A549 (cell line): Measurements from ENCODE around the gene RIMS4. TPM values are rescaled to one million over a fixed set of nuclear protein-coding genes. Genes with fewer than 3 reads are reported as not detected.

Source experiments
- ATAC-seq, 2 experiments: fragments of 200-7000 bp in 1 of 2; fragments of >200 bp in 1 of 2; cut with Nextera tagmentation in 1 of 2; cut with Tn5 transposase in 1 of 2; 3 replicates each; pipeline versions ENCODE4 v1.8.0 to v1.9.1; 2018 to 2020; ENCODE audit warnings: mild to moderate bottlenecking in 1 of 2, moderate library complexity in 1 of 2
- CTCF ChIA-PET: fragments of 300-600 bp; sonication (Branson Sonifier 250); formaldehyde crosslinking; extraction: SDS; loops from one replicate; lab custom pipeline; 2021; ENCODE audit warnings: antibody characterized with exemption, inconsistent platforms; lab: Yijun Ruan, JAX
- POLR2A ChIA-PET: fragments of 350-600 bp; formaldehyde crosslinking; extraction: SDS; loops from one replicate; lab custom pipeline; 2021; ENCODE audit warnings: antibody characterized with exemption, inconsistent platforms; lab: Yijun Ruan, JAX
- DNase-seq, 2 experiments: peaks; one replicate each; pipeline versions ENCODE4 v3.0.0 to v3.0.0-alpha.2; 2011 to 2016; ENCODE audit warnings: low read depth in 1 of 2, low spot score in 1 of 2
- FAIRE-seq: peaks from 2 replicates; lab custom pipeline; 2011; peaks lifted over from hg19 to GRCh38; lab: Jason Lieb, UNC
- H3K27ac ChIP-seq, 2 experiments: fragments of >200 bp; sonication (Bioruptor Twin); formaldehyde crosslinking; 3 replicates each; pipeline ENCODE4 v1.5.1; 2016 to 2017
- H3K4me1 ChIP-seq: fragments of >200 bp; sonication (Bioruptor Twin); formaldehyde crosslinking; 3 replicates; pipeline ENCODE4 v1.6.1; 2016
- H3K4me2 ChIP-seq: fragments of >200 bp; sonication (Bioruptor Twin); formaldehyde crosslinking; 3 replicates; pipeline ENCODE4 v1.6.1; 2016
- H3K4me3 ChIP-seq: fragments of >200 bp; sonication (Bioruptor Twin); formaldehyde crosslinking; 3 replicates; pipeline ENCODE4 v1.5.1; 2016
- H3K9me3 ChIP-seq: fragments of >200 bp; sonication (Bioruptor Twin); formaldehyde crosslinking; 3 replicates; pipeline ENCODE4 v1.6.1; 2016
- CBX2 ChIP-seq: fragments of 200-600 bp; sonication (generic); IDR thresholded peaks from 2 replicates; pipeline ENCODE4 v1.6.1; 2016; ENCODE audit warnings: low read depth, mild to moderate bottlenecking, borderline replicate concordance
- CBX8 ChIP-seq: fragments of 200-600 bp; sonication (generic); IDR thresholded peaks from 2 replicates; pipeline ENCODE4 v1.6.1; 2016
- EHMT2 ChIP-seq: fragments of 200-600 bp; sonication (generic); IDR thresholded peaks from 2 replicates; pipeline ENCODE4 v1.6.1; 2016; ENCODE audit warnings: antibody characterized with exemption, low read depth, mild to moderate bottlenecking, moderate library complexity
- EP300 ChIP-seq, 2 experiments: fragments of >200 bp; sonication (Bioruptor Twin); formaldehyde crosslinking; IDR thresholded peaks; 2 replicates in 1 of 2; 3 replicates in 1 of 2; pipeline ENCODE4 v1.6.1; 2016 to 2017
- FOSB ChIP-seq: fragments of 250-450 bp; sonication (Bioruptor Pico); IDR thresholded peaks from 2 replicates; pipeline ENCODE4 v1.5.0; 2020; ENCODE audit warnings: mild to moderate bottlenecking, moderate library complexity
- GATA3 ChIP-seq: IDR thresholded peaks from 2 replicates; pipeline ENCODE4 v1.6.1; 2012; ENCODE audit warnings: borderline replicate concordance
- HDAC2 ChIP-seq: fragments of 200-600 bp; sonication (generic); IDR thresholded peaks from 2 replicates; pipeline ENCODE4 v1.6.1; 2016
- HEYL ChIP-seq: fragments of 250-450 bp; sonication (Bioruptor Pico); IDR thresholded peaks from 2 replicates; pipeline ENCODE4 v1.8.0; 2021; ENCODE audit warnings: mild to moderate bottlenecking, moderate library complexity
- HOXB5 ChIP-seq: fragments of 250-450 bp; sonication (Bioruptor Pico); IDR thresholded peaks from 2 replicates; pipeline ENCODE4 v1.5.0; 2020; ENCODE audit warnings: mild to moderate bottlenecking, moderate library complexity
- JUN ChIP-seq, 2 experiments: fragments of >200 bp; sonication (Bioruptor Twin); formaldehyde crosslinking; IDR thresholded peaks; 2 replicates in 1 of 2; 3 replicates in 1 of 2; pipeline ENCODE4 v1.6.1; 2016 to 2017
- JUNB ChIP-seq: fragments of >200 bp; sonication (Bioruptor Twin); formaldehyde crosslinking; IDR thresholded peaks from 2 replicates; pipeline ENCODE4 v1.6.1; 2016
- MAFK ChIP-seq: fragments of 450-650 bp; IDR thresholded peaks from 2 replicates; pipeline ENCODE4 v1.6.1; 2014; ENCODE audit not compliant: partially characterized antibody
- NFE2L2 ChIP-seq: fragments of 150-350 bp; conservative IDR thresholded peaks from 2 replicates; pipeline ENCODE4 v1.6.1; 2014; ENCODE audit warnings: low read length
- NPAS2 ChIP-seq: fragments of 250-450 bp; sonication (Bioruptor Pico); IDR thresholded peaks from 2 replicates; pipeline ENCODE4 v1.8.0; 2022; ENCODE audit warnings: mild to moderate bottlenecking, moderate library complexity, borderline replicate concordance
- NR3C1 ChIP-seq: fragments of >200 bp; sonication (Bioruptor Twin); formaldehyde crosslinking; IDR thresholded peaks from 3 replicates; pipeline ENCODE4 v1.6.1; 2017
- POLR2A ChIP-seq: IDR thresholded peaks from 2 replicates; pipeline ENCODE4 v1.6.1; 2012; ENCODE audit warnings: mild to moderate bottlenecking, low read length
- POLR2AphosphoS2 ChIP-seq: conservative IDR thresholded peaks from 2 replicates; pipeline ENCODE4 v1.6.1; 2012; ENCODE audit warnings: low read length, improper control_type of control experiment, inconsistent platforms
- RCOR1 ChIP-seq: fragments of 150-350 bp; IDR thresholded peaks from 2 replicates; pipeline ENCODE4 v1.6.1; 2014; ENCODE audit warnings: antibody characterized with exemption, low read length, low read depth
- RFX5 ChIP-seq: fragments of 450-650 bp; IDR thresholded peaks from 2 replicates; pipeline ENCODE4 v1.7.1; 2014; ENCODE audit warnings: antibody characterized with exemption, mild to moderate bottlenecking, moderate library complexity
- TFCP2L1 ChIP-seq: fragments of 250-450 bp; sonication (Bioruptor Pico); IDR thresholded peaks from 2 replicates; pipeline ENCODE4 v1.5.0; 2021; ENCODE audit warnings: mild to moderate bottlenecking
- TP53 ChIP-seq: fragments of 250-450 bp; sonication (Bioruptor Pico); IDR thresholded peaks from 2 replicates; pipeline ENCODE4 v1.5.0; 2021; ENCODE audit warnings: mild to moderate bottlenecking, moderate library complexity
- ZNF302 ChIP-seq: fragments of 250-450 bp; sonication (Bioruptor Pico); IDR thresholded peaks from 2 replicates; pipeline ENCODE4 v1.9.0; 2021; ENCODE audit warnings: inconsistent platforms, mild to moderate bottlenecking, moderate library complexity
- WGBS: methylation state at CpG from one replicate; pipeline ENCODE4 v1.1.6; 2017; ENCODE audit errors: missing lambda C conversion rate; 5-methylcytosine and 5-hydroxymethylcytosine counted together
- polyA plus RNA-seq, 4 experiments: library from polyadenylated mRNA; depleted of rRNA in 3 of 4; stranded (reverse); fragments of >200 nt; fragmentation: RNase III in 1 of 4; extraction: RNeasy Plus Mini Kit Qiagen cat#74134 plus additional on column Dnase treatment in 1 of 4; gene quantifications; 2 replicates in 3 of 4; 3 replicates in 1 of 4; pipeline ENCODE4 v1.2.3, GENCODE V29; 2011 to 2017
- TF ChIP-seq, protein P1 (sequence below): IDR thresholded peaks from 2 replicates; pipeline ENCODE4 v1.6.1; 2012
- TF ChIP-seq, protein P2 (sequence below): fragments of 150-350 bp; IDR thresholded peaks from 2 replicates; pipeline ENCODE4 v1.6.1; 2014; ENCODE audit warnings: low read depth, mild to moderate bottlenecking, low read length
- TF ChIP-seq, protein P3 (sequence below): fragments of >200 bp; sonication (Bioruptor Twin); formaldehyde crosslinking; IDR thresholded peaks from 2 replicates; pipeline ENCODE4 v1.6.1; 2016
- TF ChIP-seq, protein P4 (sequence below): IDR thresholded peaks from 2 replicates; pipeline ENCODE4 v1.6.1; 2012
- TF ChIP-seq, protein P5 (sequence below): fragments of 250-450 bp; sonication (Bioruptor Pico); IDR thresholded peaks from 2 replicates; pipeline ENCODE4 v1.5.0; 2020; ENCODE audit warnings: low read depth, mild to moderate bottlenecking, moderate library complexity

RIMS4 gene
- polyA plus RNA-seq, 2 of the 4 experiments (the other 2 are of a cell fraction): 0.39 to 1.3 TPM

DNA sequence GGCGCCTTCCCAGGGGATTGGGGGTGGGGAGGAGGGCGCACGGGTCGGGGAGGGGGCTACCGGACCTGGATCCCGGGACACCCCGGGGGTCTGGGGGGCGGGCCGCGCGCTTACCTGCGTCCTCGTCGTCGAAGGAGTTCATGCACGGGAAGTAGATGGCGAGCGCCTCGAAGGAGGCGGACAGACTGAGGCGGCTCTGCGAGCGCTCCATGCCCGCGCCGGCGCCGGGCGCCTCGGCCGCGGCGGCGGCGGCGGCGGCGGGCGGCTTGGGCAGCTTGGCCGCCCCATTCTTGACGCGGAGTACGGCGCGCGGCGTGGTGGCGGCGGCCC lies 320 bp downstream of the RIMS4 start:
- DNase-seq (no peak), ATAC-seq (peak; percentile 25 to 58; a peak in 3 of 6 replicates), FAIRE-seq (no peak)
- WGBS: 0% methylated on average over 6 of the region's 49 CpGs
- CTCF ChIA-PET: interaction anchor here (0.6 to 1.5 kb wide), 2 partner anchors 62 to 273 kb away, joined by 3 read pairs; no protein-coding TSS in a partner anchor
- Histone ChIP-seq H3K4me2 (peak overlapping the region; percentile 96), H3K27ac (peak overlapping the region; percentile 48 to 86; a peak in 5 of 6 replicates), H3K4me3 (peak overlapping the region; percentile 44), H3K4me1 (peaks cover 5% of the 10 kb centered on the region; the same call in 1 of the 3 replicates), H3K9me3 (peaks cover 8% of the 10 kb centered on the region; the same call in 1 of the 3 replicates)
- TF ChIP-seq, protein P1, sequence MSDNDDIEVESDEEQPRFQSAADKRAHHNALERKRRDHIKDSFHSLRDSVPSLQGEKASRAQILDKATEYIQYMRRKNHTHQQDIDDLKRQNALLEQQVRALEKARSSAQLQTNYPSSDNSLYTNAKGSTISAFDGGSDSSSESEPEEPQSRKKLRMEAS: 0 out of 2 replicates have a peak, but pooled peaks have one; percentile 20
- no peak for TF ChIP-seq JUN (IDR thresholded peaks at IDR 0.05)
- POLR2A ChIA-PET: interaction anchor here (1.0 kb wide), 1 partner anchor 75 kb away, joined by 3 read pairs; no protein-coding TSS in a partner anchor

DNA sequence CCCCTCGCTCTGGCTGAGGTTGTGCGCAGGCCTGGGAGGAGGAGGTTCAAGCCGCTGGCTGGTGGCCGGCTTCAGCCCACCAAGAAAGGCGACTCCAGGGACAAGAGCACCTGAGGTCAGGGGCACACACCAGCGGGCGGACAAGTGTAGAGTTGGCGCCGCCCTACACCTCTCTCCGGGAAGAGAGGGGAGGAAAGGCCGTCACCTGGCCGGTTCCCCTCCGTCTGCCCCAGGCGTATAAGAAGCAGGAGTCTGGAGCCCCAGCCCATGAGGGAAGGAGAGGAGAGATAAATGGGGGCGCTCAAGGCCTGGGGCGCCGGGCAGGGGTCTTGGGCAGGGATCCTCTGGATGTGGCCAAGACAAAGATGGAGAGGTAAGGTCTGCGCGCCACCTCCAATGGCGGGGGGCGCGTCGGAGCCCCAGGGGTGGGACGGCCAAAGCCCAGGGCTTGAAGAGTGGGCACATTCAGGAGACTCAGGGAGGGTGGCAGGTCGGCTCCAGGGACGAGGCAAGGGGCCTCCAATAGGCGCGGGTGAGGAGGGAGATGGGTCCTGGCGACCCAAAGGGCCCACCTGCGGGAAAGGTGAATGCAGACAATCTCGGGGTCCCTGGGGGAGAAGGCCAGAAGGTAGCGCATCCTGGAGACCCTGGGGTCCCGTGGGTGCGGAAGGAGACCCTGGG lies 826 bp downstream of the RIMS4 start:
- peaks cover 5% of the 10 kb centered on the region; the same call in 1 of the 3 replicates for H3K4me1 ChIP-seq
- peaks cover 8% of the 10 kb centered on the region; the same call in 1 of the 3 replicates for H3K9me3 ChIP-seq
- POLR2A ChIA-PET: interaction anchor here (1.0 kb wide), 1 partner anchor 76 kb away, joined by 3 read pairs; no protein-coding TSS in a partner anchor
- FAIRE-seq (no peak), ATAC-seq (no peak), DNase-seq (no peak)
- peak overlapping the region; percentile 48 to 86; a peak in 4 of 6 replicates for H3K27ac ChIP-seq
- CTCF ChIA-PET: interaction anchor here (0.6 to 1.5 kb wide), 3 partner anchors 22 to 272 kb away, joined by 3 read pairs; no protein-coding TSS in a partner anchor
- H3K4me2 ChIP-seq: peak overlapping the region; percentile 96
- TF ChIP-seq, protein P2, sequence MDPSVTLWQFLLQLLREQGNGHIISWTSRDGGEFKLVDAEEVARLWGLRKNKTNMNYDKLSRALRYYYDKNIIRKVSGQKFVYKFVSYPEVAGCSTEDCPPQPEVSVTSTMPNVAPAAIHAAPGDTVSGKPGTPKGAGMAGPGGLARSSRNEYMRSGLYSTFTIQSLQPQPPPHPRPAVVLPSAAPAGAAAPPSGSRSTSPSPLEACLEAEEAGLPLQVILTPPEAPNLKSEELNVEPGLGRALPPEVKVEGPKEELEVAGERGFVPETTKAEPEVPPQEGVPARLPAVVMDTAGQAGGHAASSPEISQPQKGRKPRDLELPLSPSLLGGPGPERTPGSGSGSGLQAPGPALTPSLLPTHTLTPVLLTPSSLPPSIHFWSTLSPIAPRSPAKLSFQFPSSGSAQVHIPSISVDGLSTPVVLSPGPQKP: no peak
- TF ChIP-seq RCOR1 (no peak), HEYL (CRISPR knock-in tag) (no peak), TFCP2L1 (CRISPR knock-in tag) (no peak), HDAC2 (no peak), MAFK (no peak)
- TF ChIP-seq, protein P3, sequence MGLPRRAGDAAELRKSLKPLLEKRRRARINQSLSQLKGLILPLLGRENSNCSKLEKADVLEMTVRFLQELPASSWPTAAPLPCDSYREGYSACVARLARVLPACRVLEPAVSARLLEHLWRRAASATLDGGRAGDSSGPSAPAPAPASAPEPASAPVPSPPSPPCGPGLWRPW: no peak
- 43% methylated on average over 34 of the region's 34 CpGs for WGBS
- H3K4me3 ChIP-seq: peak overlapping the region; percentile 44

DNA sequence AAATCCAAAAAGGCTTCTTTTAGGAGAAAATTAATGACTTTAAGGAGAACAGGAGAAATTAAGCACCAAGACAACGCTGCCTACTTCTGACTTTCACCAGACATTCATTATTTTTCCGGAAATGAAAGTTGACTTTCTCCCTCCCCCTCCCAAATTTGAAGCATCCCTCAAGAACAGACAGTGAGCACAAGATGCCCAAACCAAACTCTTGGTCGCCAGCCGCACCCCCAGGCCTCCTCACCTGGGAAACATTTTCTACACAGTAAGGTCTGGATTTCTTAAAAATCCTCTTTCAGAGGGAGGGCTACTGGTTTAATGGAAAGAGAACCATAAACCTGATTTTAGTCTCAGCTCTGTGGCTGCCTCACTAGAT lies 2.7 kb downstream of the RIMS4 start:
- ChIA-PET CTCF (interaction anchor here (1.1 kb wide), 1 partner anchor 11 kb away, joined by 3 read pairs; no protein-coding TSS in a partner anchor), POLR2A (no interaction called here)
- ATAC-seq (no peak), DNase-seq (no peak), FAIRE-seq (no peak)
- peaks cover 5% of the 10 kb centered on the region; the same call in 1 of the 3 replicates for H3K4me1 ChIP-seq
- no peak for TF ChIP-seq TP53 (CRISPR knock-in tag)
- no peak for TF ChIP-seq EHMT2
- no peak for TF ChIP-seq HDAC2
- H3K27ac ChIP-seq: no peak overlapping the region
- peaks cover 8% of the 10 kb centered on the region; the same call in 1 of the 3 replicates for H3K9me3 ChIP-seq
- no peak overlapping the region for H3K4me2 ChIP-seq
- WGBS: 56% methylated on average over 4 of the region's 4 CpGs
- H3K4me3 ChIP-seq: no peak overlapping the region

DNA sequence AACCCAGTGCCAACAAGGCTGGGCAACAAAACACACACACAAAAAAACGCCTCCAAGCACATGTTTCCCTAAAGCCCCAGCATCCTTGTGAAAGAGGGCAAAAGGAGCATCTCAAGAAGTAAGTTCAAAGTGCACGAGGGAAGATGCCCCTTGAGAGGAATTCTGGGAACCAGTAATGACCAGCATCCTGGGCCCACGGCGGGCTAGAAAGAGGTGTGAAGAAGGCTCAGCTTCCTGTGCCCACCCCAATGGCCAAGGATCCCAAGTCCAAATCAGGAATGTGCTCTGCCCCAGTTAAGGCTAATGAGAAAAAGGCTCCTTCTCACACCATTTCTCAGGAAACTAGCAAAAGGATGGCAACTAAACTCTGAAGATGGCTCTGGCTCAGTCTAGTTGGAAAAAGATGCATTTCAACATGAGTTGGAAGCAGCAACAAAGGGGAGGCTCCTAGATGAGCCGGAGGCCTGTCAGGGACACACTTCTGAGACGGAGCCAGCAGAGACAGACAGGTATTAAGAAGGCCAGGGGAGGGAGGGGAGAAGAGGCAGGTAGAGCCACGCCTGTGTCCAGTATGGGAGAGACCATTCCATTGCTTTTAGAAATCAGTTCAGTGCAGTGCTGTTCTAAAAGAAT lies 3.2 kb downstream of the RIMS4 start:
- ATAC-seq (no peak), DNase-seq (no peak), FAIRE-seq (no peak)
- peaks cover 5% of the 10 kb centered on the region; the same call in 1 of the 3 replicates for H3K9me3 ChIP-seq
- CTCF ChIA-PET: no interaction called here
- H3K4me3 ChIP-seq: no peak overlapping the region
- WGBS: 42% methylated on average over 6 of the region's 7 CpGs
- TF ChIP-seq POLR2A (no peak), GATA3 (no peak), ZNF302 (no peak), RFX5 (no peak), POLR2AphosphoS2 (no peak), EP300 (IDR thresholded peaks at IDR 0.05) (no peak), TP53 (CRISPR knock-in tag) (no peak), NFE2L2 (no peak), CBX2 (no peak), NPAS2 (no peak), NR3C1 (no peak), CBX8 (no peak), FOSB (CRISPR knock-in tag) (no peak), JUNB (no peak), HDAC2 (no peak), RCOR1 (no peak), HOXB5 (CRISPR knock-in tag) (no peak)
- TF ChIP-seq, protein P4, sequence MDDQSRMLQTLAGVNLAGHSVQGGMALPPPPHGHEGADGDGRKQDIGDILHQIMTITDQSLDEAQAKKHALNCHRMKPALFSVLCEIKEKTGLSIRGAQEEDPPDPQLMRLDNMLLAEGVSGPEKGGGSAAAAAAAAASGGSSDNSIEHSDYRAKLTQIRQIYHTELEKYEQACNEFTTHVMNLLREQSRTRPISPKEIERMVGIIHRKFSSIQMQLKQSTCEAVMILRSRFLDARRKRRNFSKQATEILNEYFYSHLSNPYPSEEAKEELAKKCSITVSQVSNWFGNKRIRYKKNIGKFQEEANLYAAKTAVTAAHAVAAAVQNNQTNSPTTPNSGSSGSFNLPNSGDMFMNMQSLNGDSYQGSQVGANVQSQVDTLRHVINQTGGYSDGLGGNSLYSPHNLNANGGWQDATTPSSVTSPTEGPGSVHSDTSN: no peak
- TF ChIP-seq, protein P5, sequence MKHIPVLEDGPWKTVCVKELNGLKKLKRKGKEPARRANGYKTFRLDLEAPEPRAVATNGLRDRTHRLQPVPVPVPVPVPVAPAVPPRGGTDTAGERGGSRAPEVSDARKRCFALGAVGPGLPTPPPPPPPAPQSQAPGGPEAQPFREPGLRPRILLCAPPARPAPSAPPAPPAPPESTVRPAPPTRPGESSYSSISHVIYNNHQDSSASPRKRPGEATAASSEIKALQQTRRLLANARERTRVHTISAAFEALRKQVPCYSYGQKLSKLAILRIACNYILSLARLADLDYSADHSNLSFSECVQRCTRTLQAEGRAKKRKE (CRISPR knock-in tag): no peak
- TF ChIP-seq, protein P3: no peak
- TF ChIP-seq, all 56 proteins: peak for 0
- Histone ChIP-seq H3K27ac (no peak overlapping the region), H3K4me2 (no peak overlapping the region), H3K4me1 (peaks cover 5% of the 10 kb centered on the region; the same call in 1 of the 3 replicates)
- POLR2A ChIA-PET: no interaction called here
